Activated CD4-positive, alpha-beta T cell treated with anti-CD3 and anti-CD28 coated beads, Interleukin-2, amount 10 ng/mL, durations not matched to agents 24 days and 14 days (primary cell): ENCODE measurements around the gene SNRPD3. TPM values are rescaled to one million over a fixed set of nuclear protein-coding genes. Genes with fewer than 3 reads are reported as not detected.
A peak's percentile ranks its signal among the peaks of the same experiment; 100 is the strongest.
"Not testable (repeated sequence)": the region's sequence is repeated elsewhere in the genome, so short reads cannot be mapped to it uniquely, and the experiment has no call there.

Source experiments
- DNase-seq: peaks from one replicate; pipeline ENCODE4 v3.0.0; 2022
- H3K27ac Mint-ChIP-seq: one replicate; pipeline ENCODE4 v1.8.0; 2022; ENCODE audit warnings: mild to moderate bottlenecking, mixed read lengths
- H3K27me3 Mint-ChIP-seq: one replicate; pipeline ENCODE4 v1.8.0; 2022; ENCODE audit warnings: mixed read lengths
- H3K36me3 Mint-ChIP-seq: one replicate; pipeline ENCODE4 v1.8.0; 2022; ENCODE audit warnings: low read depth, mild to moderate bottlenecking, mixed read lengths
- H3K4me1 Mint-ChIP-seq: one replicate; pipeline ENCODE4 v1.8.0; 2021; ENCODE audit warnings: mixed read lengths
- H3K4me3 Mint-ChIP-seq: one replicate; pipeline ENCODE4 v1.8.0; 2022; ENCODE audit warnings: mild to moderate bottlenecking, moderate library complexity, mixed read lengths
- H3K9me3 Mint-ChIP-seq: one replicate; pipeline ENCODE4 v1.8.0; 2021; ENCODE audit warnings: mixed read lengths
- intact Hi-C: fragments of 100-400 bp; cut with micrococcal nuclease; formaldehyde crosslinking; loops from one replicate; pipeline ENCODE4 v1.15.1; 2023
- total RNA-seq: library from RNA; stranded (reverse); gene quantifications from 2 replicates; pipeline ENCODE4 v1.2.3, GENCODE V29; 2022

SNRPD3 gene
- total RNA-seq, 1 donor from 2014 or later = 166 TPM

- peaks cover 11% of the 10 kb centered on the region for H3K4me1 Mint-ChIP-seq
- H3K27me3 Mint-ChIP-seq = peaks cover 4% of the 10 kb centered on the region
- peaks cover 2% of the 10 kb centered on the region for H3K36me3 Mint-ChIP-seq
- no peaks in the 10 kb centered on the region for H3K9me3 Mint-ChIP-seq
- no peak for DNase-seq
- no peak overlapping the region for H3K4me3 Mint-ChIP-seq
- no peak overlapping the region for H3K27ac Mint-ChIP-seq
- intact Hi-C loops = loop anchor here (5.0 kb wide), 1 partner anchor 37 kb away; the partner anchor contains the start of genes GUCD1 and SNRPD3
Measured at GRCh38 chr22:24594569-24595120, 38.8 kb downstream of the SNRPD3 start.

- intact Hi-C loops = no loop called here
- H3K27ac Mint-ChIP-seq = no peak overlapping the region
- peaks cover 2% of the 10 kb centered on the region for H3K36me3 Mint-ChIP-seq
- DNase-seq = no peak
- H3K4me1 Mint-ChIP-seq = peaks cover 11% of the 10 kb centered on the region
- no peaks in the 10 kb centered on the region for H3K9me3 Mint-ChIP-seq
- no peak overlapping the region for H3K4me3 Mint-ChIP-seq
- peaks cover 4% of the 10 kb centered on the region for H3K27me3 Mint-ChIP-seq
Measured at GRCh38 chr22:24595228-24595627, 39.4 kb downstream of the SNRPD3 start.

GRCh38 chr22:24595863-24596262, 40.1 kb downstream of the SNRPD3 start:
- Mint-ChIP-seq H3K27ac (no peak overlapping the region), H3K4me1 (peaks cover 14% of the 10 kb centered on the region), H3K9me3 (no peaks in the 10 kb centered on the region), H3K36me3 (peaks cover 2% of the 10 kb centered on the region), H3K27me3 (peaks cover 4% of the 10 kb centered on the region), H3K4me3 (no peak overlapping the region)
- intact Hi-C loops = no loop called here
- no peak for DNase-seq

- H3K4me3 Mint-ChIP-seq, H3K9me3 Mint-ChIP-seq, DNase-seq, H3K27ac Mint-ChIP-seq, H3K36me3 Mint-ChIP-seq, intact Hi-C loops, H3K27me3 Mint-ChIP-seq: not testable (repeated sequence)
- peaks cover 23% of the 10 kb centered on the region for H3K4me1 Mint-ChIP-seq
Measured at GRCh38 chr22:24597076-24597475, 41.3 kb downstream of the SNRPD3 start.

- Mint-ChIP-seq H3K4me1 (peaks cover 34% of the 10 kb centered on the region), H3K27ac (peak overlapping the region; percentile 32), H3K9me3 (no peaks in the 10 kb centered on the region), H3K27me3 (no peaks in the 10 kb centered on the region), H3K36me3 (peaks cover 2% of the 10 kb centered on the region), H3K4me3 (no peak overlapping the region)
- intact Hi-C loops = no loop called here
- no peak for DNase-seq
Measured at GRCh38 chr22:24599514-24599913, 43.7 kb downstream of the SNRPD3 start.

GRCh38 chr22:24599958-24600715, 44.3 kb downstream of the SNRPD3 start:
- intact Hi-C loops, H3K4me3 Mint-ChIP-seq, H3K27me3 Mint-ChIP-seq, H3K9me3 Mint-ChIP-seq, H3K36me3 Mint-ChIP-seq, H3K27ac Mint-ChIP-seq, DNase-seq: not testable (repeated sequence)
- H3K4me1 Mint-ChIP-seq = peaks cover 34% of the 10 kb centered on the region

- H3K27ac Mint-ChIP-seq = no peak overlapping the region
- H3K4me3 Mint-ChIP-seq = no peak overlapping the region
- H3K4me1 Mint-ChIP-seq = peaks cover 37% of the 10 kb centered on the region
- no peaks in the 10 kb centered on the region for H3K27me3 Mint-ChIP-seq
- no peaks in the 10 kb centered on the region for H3K9me3 Mint-ChIP-seq
- H3K36me3 Mint-ChIP-seq = peaks cover 2% of the 10 kb centered on the region
- intact Hi-C loops = no loop called here
- peak; percentile 70 for DNase-seq
Measured at GRCh38 chr22:24601217-24602104, 45.7 kb downstream of the SNRPD3 start.

- intact Hi-C loops, H3K4me3 Mint-ChIP-seq, DNase-seq, H3K36me3 Mint-ChIP-seq, H3K9me3 Mint-ChIP-seq, H3K27me3 Mint-ChIP-seq: not testable (repeated sequence)
- peaks cover 38% of the 10 kb centered on the region for H3K4me1 Mint-ChIP-seq
- H3K27ac Mint-ChIP-seq = peak overlapping the region; percentile 15
Measured at GRCh38 chr22:24602105-24602749, 46.4 kb downstream of the SNRPD3 start.

GRCh38 chr22:24602847-24603769, 47.3 kb downstream of the SNRPD3 start, which contains the start of gene GGT1:
Gene GGT1 (plus strand): TSS chr22:24603193. CDS start chr22:24611082, 7,889 bp downstream.
- H3K9me3 Mint-ChIP-seq, H3K27me3 Mint-ChIP-seq, H3K36me3 Mint-ChIP-seq, intact Hi-C loops: not testable (repeated sequence)
- peak within 1 kb of the TSS; percentile 74 for H3K4me3 Mint-ChIP-seq
- DNase-seq = peak; percentile 56
- peaks cover 39% of the 10 kb centered on the region for H3K4me1 Mint-ChIP-seq
- H3K27ac Mint-ChIP-seq = peak within 1 kb of the TSS; percentile 81

GRCh38 chr22:24603770-24604629, 48.2 kb downstream of the SNRPD3 start:
- H3K36me3 Mint-ChIP-seq, H3K9me3 Mint-ChIP-seq, H3K27me3 Mint-ChIP-seq, intact Hi-C loops: not testable (repeated sequence)
- H3K4me1 Mint-ChIP-seq = peaks cover 45% of the 10 kb centered on the region
- H3K4me3 Mint-ChIP-seq = peak overlapping the region; percentile 74
- peak overlapping the region; percentile 81 for H3K27ac Mint-ChIP-seq
- peak; percentile 74 for DNase-seq

- peak overlapping the region; percentile 84 for H3K27ac Mint-ChIP-seq
- H3K4me1 Mint-ChIP-seq = peaks cover 38% of the 10 kb centered on the region
- H3K27me3 Mint-ChIP-seq, intact Hi-C loops, H3K36me3 Mint-ChIP-seq, H3K9me3 Mint-ChIP-seq, DNase-seq, H3K4me3 Mint-ChIP-seq: not testable (repeated sequence)
Measured at GRCh38 chr22:24606340-24606739, 50.5 kb downstream of the SNRPD3 start.

GRCh38 chr22:24607429-24607983, 51.7 kb downstream of the SNRPD3 start:
- H3K36me3 Mint-ChIP-seq, H3K27me3 Mint-ChIP-seq, intact Hi-C loops, H3K9me3 Mint-ChIP-seq: not testable (repeated sequence)
- Mint-ChIP-seq H3K4me3 (peak overlapping the region; percentile 96), H3K4me1 (peaks cover 30% of the 10 kb centered on the region), H3K27ac (peak overlapping the region; percentile 100)
- DNase-seq = peak; percentile 87
